ENCODE results near the gene CRIM1.

CRIM1 gene

DNA sequence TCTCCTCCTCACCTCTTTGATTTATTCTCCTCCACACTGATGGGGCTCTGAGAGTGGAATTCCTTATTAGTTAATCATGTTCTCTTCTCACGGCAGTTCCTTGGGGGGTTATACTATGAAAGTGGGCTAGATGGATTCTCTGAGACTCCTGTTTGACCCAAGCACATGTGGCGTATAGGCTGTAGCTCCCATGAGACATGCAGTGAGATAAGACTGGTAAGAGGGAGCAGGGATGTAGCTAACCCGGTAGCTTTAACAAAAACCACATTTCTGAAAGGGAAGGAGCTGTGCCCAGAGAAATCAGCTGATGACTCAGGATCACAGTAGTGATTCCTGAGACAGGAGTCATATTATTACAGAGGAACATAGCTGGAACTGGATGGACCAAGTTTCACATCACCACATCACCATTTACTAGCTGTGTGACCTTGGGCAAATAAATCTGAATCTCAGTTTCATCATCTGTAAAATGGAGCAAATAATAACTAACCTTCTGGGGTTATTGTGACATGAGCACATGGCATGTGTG, 82.9 kb downstream of the CRIM1 start:
- H3K27ac ChIP-seq, result no peak overlapping the region

GRCh38 chr2:36439084-36439483, 83.5 kb downstream of the CRIM1 start:
- no peak overlapping the region for H3K27ac ChIP-seq
- TF ChIP-seq CTCF (IDR thresholded peaks at IDR 0.05), result no peak
- TF ChIP-seq ZFX (IDR thresholded peaks at IDR 0.05; ENCODE audit: borderline replicate concordance), result no peak

More for the DNA sequence above, 82.9 kb downstream of the CRIM1 start:
- TF ChIP-seq CTCF (IDR thresholded peaks at IDR 0.05), result no peak

DNA sequence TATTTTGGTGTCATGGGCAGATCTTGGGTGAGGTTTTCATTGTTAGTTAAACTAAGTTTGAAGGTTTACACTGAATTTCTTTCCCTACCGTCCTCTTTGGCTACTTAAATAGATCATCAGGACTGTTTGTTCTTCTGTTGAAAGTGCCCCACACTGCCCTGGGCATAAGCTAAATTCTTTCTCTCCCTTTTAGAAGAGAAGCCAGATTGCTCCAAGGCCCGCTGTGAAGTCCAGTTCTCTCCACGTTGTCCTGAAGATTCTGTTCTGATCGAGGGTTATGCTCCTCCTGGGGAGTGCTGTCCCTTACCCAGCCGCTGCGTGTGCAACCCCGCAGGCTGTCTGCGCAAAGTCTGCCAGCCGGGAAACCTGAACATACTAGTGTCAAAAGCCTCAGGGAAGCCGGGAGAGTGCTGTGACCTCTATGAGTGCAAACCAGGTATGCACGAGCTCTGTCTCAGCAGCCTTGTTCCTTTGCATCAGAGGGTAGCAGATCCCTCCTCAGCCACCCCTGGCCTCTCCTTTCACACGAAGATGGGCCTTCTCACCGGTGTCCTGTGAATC, 85.6 kb downstream of the CRIM1 start:
- no peak overlapping the region for H3K27ac ChIP-seq

DNA sequence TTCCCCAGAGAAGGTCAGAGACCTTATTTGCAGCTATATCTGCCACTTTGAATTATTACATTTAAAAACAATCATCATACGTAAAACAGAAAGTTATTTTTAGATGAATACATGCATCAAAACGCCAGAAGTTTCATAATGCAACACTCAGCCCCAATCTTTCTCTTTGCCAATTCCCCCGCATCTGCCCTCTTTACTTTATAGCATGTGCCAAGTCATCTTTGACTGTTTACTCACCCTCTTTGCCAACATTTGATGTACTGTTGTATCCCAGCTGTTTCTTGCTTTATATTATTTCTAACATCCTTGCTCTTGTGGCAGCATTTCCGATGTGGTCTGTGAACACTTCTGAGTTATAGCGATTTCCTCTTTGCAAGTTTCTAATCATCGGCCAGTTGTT, 86.2 kb downstream of the CRIM1 start:
- TF ChIP-seq CTCF (IDR thresholded peaks at IDR 0.05) (no peak), ZFX (IDR thresholded peaks at IDR 0.05; ENCODE audit: borderline replicate concordance) (no peak)
- H3K27ac ChIP-seq, result no peak overlapping the region

More for the DNA sequence above, 85.6 kb downstream of the CRIM1 start:
- no peak for TF ChIP-seq CTCF (IDR thresholded peaks at IDR 0.05)

GRCh38 chr2:36444216-36444936, 88.8 kb downstream of the CRIM1 start:
- no peak for TF ChIP-seq CTCF (IDR thresholded peaks at IDR 0.05)
- no peak for TF ChIP-seq ZFX (IDR thresholded peaks at IDR 0.05; ENCODE audit: borderline replicate concordance)
- no peak overlapping the region for H3K27ac ChIP-seq

GRCh38 chr2:36445185-36445866, 89.7 kb downstream of the CRIM1 start:
- no peak overlapping the region for H3K27ac ChIP-seq

More at GRCh38 chr2:36445185-36445866, 89.7 kb downstream of the CRIM1 start:
- no peak for TF ChIP-seq ZFX (IDR thresholded peaks at IDR 0.05; ENCODE audit: borderline replicate concordance)
- no peak for TF ChIP-seq CTCF (IDR thresholded peaks at IDR 0.05)

Measured in 22Rv1 (cell line).